ENCODE data around the gene ATP6V1G1. TPM values are rescaled to one million over a fixed set of nuclear protein-coding genes. Genes with fewer than 3 reads are reported as not detected.
A peak's percentile ranks its signal among the peaks of the same experiment; 100 is the strongest.

ATP6V1G1 gene
- total RNA-seq, 1 donor from 2014 or later, result 107 TPM

DNA sequence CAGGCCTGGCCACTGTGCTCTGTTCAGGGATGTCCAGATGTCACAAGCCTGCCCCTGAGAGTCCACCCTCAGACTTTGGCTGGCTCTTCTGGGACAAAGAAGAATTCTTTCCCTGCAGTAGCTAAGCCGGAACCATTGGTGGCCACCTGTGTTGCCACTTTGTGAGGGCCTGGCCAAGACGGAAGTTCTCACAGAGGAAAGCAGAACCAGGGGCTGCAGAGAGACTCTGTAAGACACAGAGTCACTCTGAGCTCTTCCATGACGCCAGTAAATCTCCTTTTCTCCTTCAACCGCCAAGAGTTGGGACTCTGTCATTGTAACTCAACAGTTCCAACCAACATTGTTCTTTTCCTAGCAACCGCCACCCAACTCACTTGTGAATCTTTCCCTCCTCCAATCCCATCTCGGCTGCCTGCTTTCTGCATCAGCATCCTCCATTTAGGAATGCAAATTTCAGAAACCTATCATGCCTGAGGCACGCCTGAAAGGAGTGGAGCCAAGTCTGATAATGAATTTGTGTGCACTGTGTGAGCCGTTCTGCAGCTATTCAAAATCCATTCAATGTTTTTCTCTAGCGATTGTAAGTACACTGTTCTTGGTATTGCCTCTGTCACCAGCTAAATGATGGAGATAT lies 37.8 kb upstream of the ATP6V1G1 start:
- peaks cover 9% of the 10 kb centered on the region for H3K27me3 Mint-ChIP-seq (ENCODE audit: low read depth)
- peaks cover 9% of the 10 kb centered on the region for H3K4me1 Mint-ChIP-seq
- no peaks in the 10 kb centered on the region for H3K36me3 Mint-ChIP-seq
- no peak for DNase-seq (ENCODE audit: low spot score in 2 of 2, unreplicated experiment in 2 of 2)
- TF ChIP-seq, protein P1, sequence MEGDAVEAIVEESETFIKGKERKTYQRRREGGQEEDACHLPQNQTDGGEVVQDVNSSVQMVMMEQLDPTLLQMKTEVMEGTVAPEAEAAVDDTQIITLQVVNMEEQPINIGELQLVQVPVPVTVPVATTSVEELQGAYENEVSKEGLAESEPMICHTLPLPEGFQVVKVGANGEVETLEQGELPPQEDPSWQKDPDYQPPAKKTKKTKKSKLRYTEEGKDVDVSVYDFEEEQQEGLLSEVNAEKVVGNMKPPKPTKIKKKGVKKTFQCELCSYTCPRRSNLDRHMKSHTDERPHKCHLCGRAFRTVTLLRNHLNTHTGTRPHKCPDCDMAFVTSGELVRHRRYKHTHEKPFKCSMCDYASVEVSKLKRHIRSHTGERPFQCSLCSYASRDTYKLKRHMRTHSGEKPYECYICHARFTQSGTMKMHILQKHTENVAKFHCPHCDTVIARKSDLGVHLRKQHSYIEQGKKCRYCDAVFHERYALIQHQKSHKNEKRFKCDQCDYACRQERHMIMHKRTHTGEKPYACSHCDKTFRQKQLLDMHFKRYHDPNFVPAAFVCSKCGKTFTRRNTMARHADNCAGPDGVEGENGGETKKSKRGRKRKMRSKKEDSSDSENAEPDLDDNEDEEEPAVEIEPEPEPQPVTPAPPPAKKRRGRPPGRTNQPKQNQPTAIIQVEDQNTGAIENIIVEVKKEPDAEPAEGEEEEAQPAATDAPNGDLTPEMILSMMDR (IDR thresholded peaks at IDR 0.05; ENCODE audit: unreplicated experiment), result no peak
- no peak overlapping the region for H3K4me3 Mint-ChIP-seq
- H3K27ac Mint-ChIP-seq, result no peak overlapping the region
- no peaks in the 10 kb centered on the region for H3K9me3 Mint-ChIP-seq

DNA sequence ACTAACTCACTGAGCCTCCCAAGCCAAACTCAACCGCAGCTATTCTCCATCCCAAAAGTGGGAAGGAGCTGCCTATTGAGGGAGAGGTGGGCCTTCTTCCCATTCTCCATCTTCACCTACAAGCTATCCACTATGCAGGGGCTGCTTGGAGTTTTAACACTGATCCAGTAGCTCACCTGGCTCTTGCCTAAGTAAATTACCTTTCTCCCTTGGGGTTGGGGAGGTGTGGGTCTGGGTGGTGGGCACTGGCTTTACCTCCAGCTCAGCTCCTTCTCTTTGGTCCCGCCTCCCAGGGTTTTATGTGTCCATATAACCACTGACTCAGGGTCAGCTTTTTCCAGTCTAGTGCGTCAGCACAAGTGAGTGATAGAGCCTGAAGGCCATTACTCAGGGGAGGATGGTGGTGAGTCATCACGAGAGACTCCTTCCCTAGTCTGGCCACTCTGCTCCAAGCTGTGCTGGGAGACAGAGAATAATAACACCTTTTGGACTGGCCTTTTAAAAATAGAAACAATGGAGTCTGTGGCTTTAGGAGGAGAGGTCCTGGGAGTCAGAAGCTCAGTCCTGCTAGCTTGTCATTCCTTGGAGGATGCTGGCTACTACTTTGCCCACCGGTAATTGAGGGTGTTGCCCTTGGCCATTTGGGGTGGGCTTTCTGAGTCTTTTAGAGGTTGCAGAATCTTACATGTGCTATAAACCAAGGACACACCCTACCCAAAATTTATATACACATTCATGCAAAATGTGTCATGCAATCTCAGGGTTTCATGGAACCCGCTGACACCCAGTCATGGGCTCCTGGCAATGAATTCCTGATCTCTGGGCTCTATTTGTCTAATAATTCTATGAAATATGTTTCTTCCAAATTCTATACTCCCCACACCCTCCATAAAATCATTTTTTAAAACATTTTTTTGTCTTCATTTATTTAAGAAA lies 35.6 kb upstream of the ATP6V1G1 start:
- H3K27ac Mint-ChIP-seq, result peak overlapping the region; percentile 59
- H3K4me1 Mint-ChIP-seq, result peaks cover 9% of the 10 kb centered on the region
- no peaks in the 10 kb centered on the region for H3K36me3 Mint-ChIP-seq
- no peaks in the 10 kb centered on the region for H3K9me3 Mint-ChIP-seq
- TF ChIP-seq, protein P1 (IDR thresholded peaks at IDR 0.05; ENCODE audit: unreplicated experiment), result no peak
- peaks cover 3% of the 10 kb centered on the region for H3K27me3 Mint-ChIP-seq (ENCODE audit: low read depth)
- no peak overlapping the region for H3K4me3 Mint-ChIP-seq
- DNase-seq (ENCODE audit: low spot score in 2 of 2, unreplicated experiment in 2 of 2), result no peak

DNA sequence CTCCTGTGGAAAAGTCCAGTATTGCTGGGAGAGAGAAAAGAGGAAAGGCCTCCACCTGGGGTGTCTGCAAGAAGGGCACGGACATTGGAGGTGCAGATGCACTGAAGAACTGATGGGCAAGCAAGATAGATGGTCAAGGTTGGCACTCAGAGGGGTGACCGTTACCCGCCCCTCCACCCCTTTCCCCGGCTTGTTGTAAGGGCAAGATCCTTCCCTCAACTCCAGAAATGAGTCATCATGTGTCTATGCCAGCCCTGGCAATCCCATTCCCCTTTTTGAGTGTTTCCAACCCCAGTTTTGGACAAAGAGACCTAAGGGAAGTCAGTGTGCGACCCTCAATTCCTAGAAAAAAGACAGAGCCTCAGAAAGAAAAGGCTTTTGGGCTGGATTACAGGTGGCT lies 34.9 kb upstream of the ATP6V1G1 start:
- DNase-seq (ENCODE audit: low spot score in 2 of 2, unreplicated experiment in 2 of 2), result no peak
- Mint-ChIP-seq H3K36me3 (no peaks in the 10 kb centered on the region), H3K4me3 (no peak overlapping the region), H3K27ac (no peak overlapping the region), H3K9me3 (no peaks in the 10 kb centered on the region), H3K27me3 (ENCODE audit: low read depth) (no peaks in the 10 kb centered on the region), H3K4me1 (peaks cover 9% of the 10 kb centered on the region)
- TF ChIP-seq, protein P1 (IDR thresholded peaks at IDR 0.05; ENCODE audit: unreplicated experiment), result no peak

DNA sequence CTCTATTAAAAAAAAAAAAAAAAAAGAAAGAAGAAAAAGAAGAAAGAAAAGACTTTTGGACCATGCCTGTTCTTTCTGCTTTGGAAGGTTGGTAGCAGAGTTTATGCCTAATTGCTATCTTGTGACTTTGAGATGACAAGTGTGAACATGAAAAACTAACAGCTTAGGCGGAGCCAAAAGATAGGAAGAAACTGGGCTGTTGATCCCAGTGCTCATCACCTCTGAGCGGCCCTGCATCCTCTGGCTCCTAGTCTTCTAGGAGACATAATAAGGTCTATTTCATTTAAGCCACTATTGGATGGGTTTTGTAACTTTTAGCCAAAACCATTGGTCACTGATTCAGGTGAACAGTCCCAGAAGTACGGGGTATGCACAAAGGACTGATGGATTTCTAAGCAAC lies 34.4 kb upstream of the ATP6V1G1 start:
- H3K9me3 Mint-ChIP-seq, result no peaks in the 10 kb centered on the region
- no peak overlapping the region for H3K4me3 Mint-ChIP-seq
- H3K4me1 Mint-ChIP-seq, result peaks cover 14% of the 10 kb centered on the region
- no peaks in the 10 kb centered on the region for H3K27me3 Mint-ChIP-seq (ENCODE audit: low read depth)
- no peaks in the 10 kb centered on the region for H3K36me3 Mint-ChIP-seq
- H3K27ac Mint-ChIP-seq, result no peak overlapping the region
- DNase-seq (ENCODE audit: low spot score in 2 of 2, unreplicated experiment in 2 of 2), result no peak
- TF ChIP-seq, protein P1 (IDR thresholded peaks at IDR 0.05; ENCODE audit: unreplicated experiment), result no peak

DNA sequence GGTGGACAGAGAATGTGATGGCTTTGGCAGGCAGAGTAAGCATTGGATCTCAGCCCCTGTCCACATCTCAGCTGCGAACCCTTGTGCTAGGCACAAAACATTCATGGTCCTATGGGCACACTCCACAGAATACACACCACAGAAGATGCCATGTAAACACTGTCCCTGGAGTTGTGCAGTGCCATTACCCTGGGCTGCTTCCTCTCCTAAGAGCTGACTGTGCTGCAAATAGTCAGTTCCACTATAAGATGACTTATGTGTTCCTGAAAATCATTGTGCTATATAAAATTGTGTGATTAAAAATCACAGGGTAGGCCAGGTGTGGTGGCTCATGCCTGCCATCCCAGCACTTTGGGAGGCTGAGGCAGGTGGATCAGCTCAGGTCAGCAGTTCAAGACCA lies 31.9 kb upstream of the ATP6V1G1 start:
- H3K27me3 Mint-ChIP-seq (ENCODE audit: low read depth), result no peaks in the 10 kb centered on the region
- H3K9me3 Mint-ChIP-seq, result no peaks in the 10 kb centered on the region
- no peak for DNase-seq (ENCODE audit: low spot score in 2 of 2, unreplicated experiment in 2 of 2)
- TF ChIP-seq, protein P1 (IDR thresholded peaks at IDR 0.05; ENCODE audit: unreplicated experiment), result no peak
- no peaks in the 10 kb centered on the region for H3K36me3 Mint-ChIP-seq
- H3K4me3 Mint-ChIP-seq, result no peak overlapping the region
- H3K4me1 Mint-ChIP-seq, result peaks cover 29% of the 10 kb centered on the region
- H3K27ac Mint-ChIP-seq, result no peak overlapping the region

Data from mesothelial cell of epicardium (in vitro differentiated cells).